T-helper 22 cell (primary cell): ENCODE measurements around the gene CCL23.

Experiments used
- DNase-seq: peaks from one replicate; pipeline ENCODE4 v3.0.0-alpha.2; 2020; ENCODE audit warnings: low read depth

Gene CCL23

GRCh38 chr17:35969558-35970380 is 48.0 kb downstream of the CCL23 start:
- DNase-seq, result peak; percentile 4

GRCh38 chr17:35968520-35969054 is 49.2 kb downstream of the CCL23 start:
- DNase-seq, result no peak

- DNase-seq, result no peak
These were observed 52.5 kb downstream of the CCL23 start for GRCh38 chr17:35965272-35965671.

GRCh38 chr17:35963663-35964062 is 54.1 kb downstream of the CCL23 start:
- no peak for DNase-seq
